ENCODE data around the gene DCTN3.

Gene DCTN3

GRCh38 chr9:34590381-34591247, 29.7 kb downstream of the DCTN3 start:
- DNase-seq (ENCODE audit: low read depth in 3 of 3): no peak

GRCh38 chr9:34589636-34590380, 30.5 kb downstream of the DCTN3 start, which contains the start of gene CNTFR:
Gene CNTFR (minus strand): TSS chr9:34589724. CDS start chr9:34568981, 20,743 bp downstream.
- peak in 1 of 3 experiments; percentile 27 for DNase-seq (ENCODE audit: low read depth in 3 of 3)

- no peak for DNase-seq (ENCODE audit: low read depth in 3 of 3)
These were observed 31.3 kb downstream of the DCTN3 start for GRCh38 chr9:34588671-34589635.

GRCh38 chr9:34587271-34587670, 33.0 kb downstream of the DCTN3 start:
- DNase-seq (ENCODE audit: low read depth in 3 of 3): no peak

- no peak for DNase-seq (ENCODE audit: low read depth in 3 of 3)
These were observed 34.2 kb downstream of the DCTN3 start for GRCh38 chr9:34585946-34586669.

GRCh38 chr9:34584970-34585369, 35.3 kb downstream of the DCTN3 start:
- no peak for DNase-seq (ENCODE audit: low read depth in 3 of 3)

- no peak for DNase-seq (ENCODE audit: low read depth in 3 of 3)
These were observed 37.5 kb downstream of the DCTN3 start for GRCh38 chr9:34582787-34583186.

GRCh38 chr9:34581318-34581717, 39.0 kb downstream of the DCTN3 start:
- DNase-seq (ENCODE audit: low read depth in 3 of 3): no peak

- no peak for DNase-seq (ENCODE audit: low read depth in 3 of 3)
These were observed 39.9 kb downstream of the DCTN3 start for GRCh38 chr9:34580358-34580757.

- DNase-seq (ENCODE audit: low read depth in 3 of 3): no peak
These were observed 40.5 kb downstream of the DCTN3 start for GRCh38 chr9:34579808-34580163.

- DNase-seq (ENCODE audit: low read depth in 3 of 3): no peak
These were observed 41.0 kb downstream of the DCTN3 start for GRCh38 chr9:34579104-34579807.

GRCh38 chr9:34578241-34579103, 41.8 kb downstream of the DCTN3 start:
- no peak for DNase-seq (ENCODE audit: low read depth in 3 of 3)

- DNase-seq (ENCODE audit: low read depth in 3 of 3): no peak
These were observed 42.7 kb downstream of the DCTN3 start for GRCh38 chr9:34577400-34578240.

GRCh38 chr9:34576597-34577399, 43.5 kb downstream of the DCTN3 start:
- DNase-seq (ENCODE audit: low read depth in 3 of 3): no peak

- no peak for DNase-seq (ENCODE audit: low read depth in 3 of 3)
These were observed 44.3 kb downstream of the DCTN3 start for GRCh38 chr9:34575862-34576596.

- DNase-seq (ENCODE audit: low read depth in 3 of 3): no peak
These were observed 45.1 kb downstream of the DCTN3 start for GRCh38 chr9:34575241-34575640.

GRCh38 chr9:34574571-34574970, 45.7 kb downstream of the DCTN3 start:
- no peak for DNase-seq (ENCODE audit: low read depth in 3 of 3)

Measured in stimulated activated CD4-positive, alpha-beta T cell treated with anti-CD3 and anti-CD28 coated beads, TNF-alpha, amount 100 ng/mL, for 24 hours (primary cell).